Keratinocyte (primary cell): ENCODE measurements around the gene SBK1. TPM values are rescaled to one million over a fixed set of nuclear protein-coding genes. Genes with fewer than 3 reads are reported as not detected.

Source experiments
- DNase-seq: peaks from one replicate; pipeline ENCODE4 v3.0.0-alpha.2; 2011; ENCODE audit warnings: low read depth, missing footprints, low spot score
- FAIRE-seq: peaks from 2 replicates; lab custom pipeline; 2011; peaks lifted over from hg19 to GRCh38; lab: Jason Lieb, UNC
- H2AFZ ChIP-seq: 2 replicates; pipeline ENCODE4 v1.6.0; 2012; ENCODE audit warnings: low read length, control low read depth, inconsistent platforms; ENCODE audit not compliant: control insufficient read depth
- H3K27ac ChIP-seq: 2 replicates; pipeline ENCODE4 v1.5.1; 2011; ENCODE audit warnings: low read length; ENCODE audit not compliant: control insufficient read depth, insufficient read depth
- H3K27me3 ChIP-seq: 3 replicates; pipeline ENCODE4 v1.6.0; 2011; ENCODE audit warnings: low read length; ENCODE audit not compliant: control insufficient read depth, insufficient read depth; ENCODE audit errors: extremely low read depth
- H3K36me3 ChIP-seq, 2 experiments: 2 replicates in 1 of 2; 3 replicates in 1 of 2; pipeline ENCODE4 v1.5.1; 2011; ENCODE audit warnings: low read length in 2 of 2, mild to moderate bottlenecking in 1 of 2; ENCODE audit not compliant: control insufficient read depth in 2 of 2, insufficient read depth in 2 of 2; ENCODE audit errors: extremely low read depth in 1 of 2
- H3K4me1 ChIP-seq: 3 replicates; pipeline ENCODE4 v1.5.1; 2011; ENCODE audit warnings: low read length; ENCODE audit not compliant: control insufficient read depth, insufficient read depth; ENCODE audit errors: extremely low read depth
- H3K4me2 ChIP-seq: 3 replicates; pipeline ENCODE4 v1.6.0; 2011; ENCODE audit warnings: low read depth, low read length; ENCODE audit not compliant: control insufficient read depth, insufficient read depth; ENCODE audit errors: extremely low read depth
- H3K4me3 ChIP-seq, 3 experiments: fragments of 200-600 bp in 1 of 3; sonication (generic) in 1 of 3; 2 replicates in 2 of 3; 3 replicates in 1 of 3; pipeline ENCODE4 v1.5.1; 2011 to 2016; ENCODE audit warnings: low read length in 3 of 3, mild to moderate bottlenecking in 3 of 3, control low read depth in 2 of 3, inconsistent platforms in 1 of 3, low read depth in 1 of 3, mixed read lengths in 1 of 3, mixed run types in 1 of 3, moderate library complexity in 1 of 3; ENCODE audit not compliant: control insufficient read depth in 2 of 3, insufficient read depth in 2 of 3; ENCODE audit errors: extremely low read depth in 1 of 3
- H3K79me2 ChIP-seq: 2 replicates; pipeline ENCODE4 v1.6.0; 2012; ENCODE audit warnings: low read length; ENCODE audit not compliant: control insufficient read depth, insufficient read depth
- H3K9ac ChIP-seq: 3 replicates; pipeline ENCODE4 v1.6.0; 2011; ENCODE audit warnings: low read length; ENCODE audit not compliant: control insufficient read depth, insufficient read depth; ENCODE audit errors: extremely low read depth
- H3K9me1 ChIP-seq: 3 replicates; pipeline ENCODE4 v1.6.0; 2011; ENCODE audit warnings: low read length; ENCODE audit not compliant: control insufficient read depth, insufficient read depth; ENCODE audit errors: extremely low read depth
- H3K9me3 ChIP-seq: 2 replicates; pipeline ENCODE4 v1.5.1; 2012; ENCODE audit warnings: low read depth, low read length; ENCODE audit not compliant: control insufficient read depth
- H4K20me1 ChIP-seq: 3 replicates; pipeline ENCODE4 v1.6.0; 2011; ENCODE audit warnings: low read length; ENCODE audit not compliant: control insufficient read depth, insufficient read depth; ENCODE audit errors: extremely low read depth
- EZH2 ChIP-seq: IDR thresholded peaks from one replicate; pipeline ENCODE4 v1.6.1; 2012; ENCODE audit warnings: inconsistent platforms, mild to moderate bottlenecking, low read length, moderate library complexity
- dilution Hi-C: fragments of 300-500 bp; cut with MboI; formaldehyde crosslinking; loops from one replicate; pipeline ENCODE4 v1.7.0; 2020; ENCODE audit warnings: low sequenced_read_pairs; ENCODE audit not compliant: extremely low pct_ligation_motif_present
- polyA plus RNA-seq, 5 experiments: library from polyadenylated mRNA; depleted of rRNA in 3 of 5; stranded (reverse) in 3 of 5; stranded (forward) in 1 of 5; unstranded in 1 of 5; fragments of >200 nt; gene quantifications; 1 replicate in 1 of 5; 2 replicates in 3 of 5; 3 replicates in 1 of 5; pipeline versions ENCODE4 v1.2.1 to v1.2.3, GENCODE V29; 2011 to 2012; ENCODE audit warnings: missing spikeins in 2 of 5, low read depth in 1 of 5, low replicate concordance in 1 of 5
- TF ChIP-seq, protein P1 (sequence below), 3 experiments: IDR thresholded peaks in 1 of 3; conservative IDR thresholded peaks in 1 of 3; optimal IDR thresholded peaks in 1 of 3; 2 replicates in 2 of 3; 3 replicates in 1 of 3; pipeline versions ENCODE3 to v1.5.1; 2011; ENCODE audit warnings: low read length in 3 of 3, mild to moderate bottlenecking in 3 of 3, moderate library complexity in 2 of 3, control low read depth in 1 of 3, inconsistent platforms in 1 of 3; ENCODE audit not compliant: insufficient read depth in 2 of 3; ENCODE audit errors: extremely low read depth in 1 of 3

SBK1 gene
- polyA plus RNA-seq, 1 donor (not counting 4 experiments of a cell fraction or from before 2014, with no cell fraction given) = 0.04 TPM

DNA sequence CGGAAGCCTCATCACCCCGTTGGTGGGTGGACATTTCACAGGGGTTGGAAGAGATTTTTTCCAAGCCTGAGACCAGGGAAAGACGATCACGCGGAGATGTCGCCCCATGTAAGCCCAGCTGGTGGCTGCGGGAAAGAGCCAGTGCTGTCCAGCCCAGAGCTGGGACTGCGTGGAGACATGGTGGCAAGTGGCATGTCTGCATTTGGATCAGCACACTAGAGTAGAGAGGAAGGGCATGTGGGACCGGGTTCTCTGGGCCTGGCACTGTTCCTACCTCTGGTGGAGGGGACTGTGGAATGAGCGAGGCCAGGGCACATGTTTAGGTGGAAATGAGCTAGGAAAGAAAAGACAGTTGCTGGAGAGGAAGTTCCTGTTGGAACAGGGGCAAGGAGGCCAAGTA lies 20.0 kb downstream of the SBK1 start:
- FAIRE-seq = no peak
- H3K9ac ChIP-seq = no peak overlapping the region
- H3K4me3 ChIP-seq = no peak overlapping the region
- no peaks in the 10 kb centered on the region for H3K9me1 ChIP-seq
- TF ChIP-seq, protein P1, sequence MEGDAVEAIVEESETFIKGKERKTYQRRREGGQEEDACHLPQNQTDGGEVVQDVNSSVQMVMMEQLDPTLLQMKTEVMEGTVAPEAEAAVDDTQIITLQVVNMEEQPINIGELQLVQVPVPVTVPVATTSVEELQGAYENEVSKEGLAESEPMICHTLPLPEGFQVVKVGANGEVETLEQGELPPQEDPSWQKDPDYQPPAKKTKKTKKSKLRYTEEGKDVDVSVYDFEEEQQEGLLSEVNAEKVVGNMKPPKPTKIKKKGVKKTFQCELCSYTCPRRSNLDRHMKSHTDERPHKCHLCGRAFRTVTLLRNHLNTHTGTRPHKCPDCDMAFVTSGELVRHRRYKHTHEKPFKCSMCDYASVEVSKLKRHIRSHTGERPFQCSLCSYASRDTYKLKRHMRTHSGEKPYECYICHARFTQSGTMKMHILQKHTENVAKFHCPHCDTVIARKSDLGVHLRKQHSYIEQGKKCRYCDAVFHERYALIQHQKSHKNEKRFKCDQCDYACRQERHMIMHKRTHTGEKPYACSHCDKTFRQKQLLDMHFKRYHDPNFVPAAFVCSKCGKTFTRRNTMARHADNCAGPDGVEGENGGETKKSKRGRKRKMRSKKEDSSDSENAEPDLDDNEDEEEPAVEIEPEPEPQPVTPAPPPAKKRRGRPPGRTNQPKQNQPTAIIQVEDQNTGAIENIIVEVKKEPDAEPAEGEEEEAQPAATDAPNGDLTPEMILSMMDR (optimal IDR thresholded peaks at IDR 0.05 in 1 of 3, IDR thresholded peaks at IDR 0.05 in 1 of 3, conservative IDR thresholded peaks at IDR 0.05 in 1 of 3; ENCODE audit: extremely low read depth in 1 of 3, insufficient read depth in 2 of 3, low read length in 3 of 3) = no peak
- TF ChIP-seq EZH2 = no peak
- no peaks in the 10 kb centered on the region for H3K36me3 ChIP-seq
- no peaks in the 10 kb centered on the region for H4K20me1 ChIP-seq
- H2AFZ ChIP-seq = no peak overlapping the region
- no peaks in the 10 kb centered on the region for H3K4me1 ChIP-seq
- no peak overlapping the region for H3K4me2 ChIP-seq
- DNase-seq = no peak
- no peaks in the 10 kb centered on the region for H3K27me3 ChIP-seq
- no peak overlapping the region for H3K27ac ChIP-seq
- no peaks in the 10 kb centered on the region for H3K79me2 ChIP-seq
- H3K9me3 ChIP-seq = no peaks in the 10 kb centered on the region
- dilution Hi-C loops = no loop called here

DNA sequence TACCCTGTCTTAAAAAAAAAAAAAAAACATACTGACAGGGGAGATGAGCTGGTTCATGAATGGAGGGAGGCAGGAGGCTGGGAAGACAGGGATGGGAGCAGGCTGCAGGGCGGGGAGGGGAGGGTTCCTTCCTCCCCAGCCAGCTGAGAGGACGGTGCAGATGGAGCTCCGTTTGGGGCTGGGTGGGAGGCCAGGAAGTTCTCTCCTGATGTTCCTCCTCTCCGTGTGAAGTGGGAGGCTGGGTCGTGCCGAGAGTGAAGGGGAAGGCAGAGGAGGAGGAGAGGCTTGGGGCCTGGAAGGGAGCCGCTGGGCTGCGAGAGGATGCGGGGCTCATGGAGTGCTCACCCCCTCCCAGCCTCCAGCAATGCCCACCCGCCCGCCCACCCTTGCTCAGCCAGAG lies 21.3 kb downstream of the SBK1 start:
- no peaks in the 10 kb centered on the region for H4K20me1 ChIP-seq
- no peak overlapping the region for H3K4me3 ChIP-seq
- no peak for DNase-seq
- no peak overlapping the region for H2AFZ ChIP-seq
- no peaks in the 10 kb centered on the region for H3K36me3 ChIP-seq
- H3K79me2 ChIP-seq = no peaks in the 10 kb centered on the region
- no peaks in the 10 kb centered on the region for H3K9me3 ChIP-seq
- H3K9me1 ChIP-seq = no peaks in the 10 kb centered on the region
- no peak overlapping the region for H3K9ac ChIP-seq
- no peaks in the 10 kb centered on the region for H3K27me3 ChIP-seq
- FAIRE-seq = no peak
- no peaks in the 10 kb centered on the region for H3K4me1 ChIP-seq
- no peak overlapping the region for H3K4me2 ChIP-seq
- H3K27ac ChIP-seq = no peak overlapping the region
- dilution Hi-C loops = no loop called here
- TF ChIP-seq, protein P1 (optimal IDR thresholded peaks at IDR 0.05 in 1 of 3, IDR thresholded peaks at IDR 0.05 in 1 of 3, conservative IDR thresholded peaks at IDR 0.05 in 1 of 3; ENCODE audit: extremely low read depth in 1 of 3, insufficient read depth in 2 of 3, low read length in 3 of 3) = no peak
- TF ChIP-seq EZH2 = no peak
